ENCODE measurements around the gene MICAL3.

- TF ChIP-seq POLR2A (IDR thresholded peaks at IDR 0.05): no peak
- no peak for TF ChIP-seq CTCF (IDR thresholded peaks at IDR 0.05)
- no peak for TF ChIP-seq EP300 (IDR thresholded peaks at IDR 0.05)
Observed at GRCh38 chr22:18005201-18005926, 19.0 kb downstream of the MICAL3 start.

Measured in tibial nerve (tissue), 4 donors.